Natural killer cell (primary cell): Measurements from ENCODE around the gene DGKK. TPM values are rescaled to one million over a fixed set of nuclear protein-coding genes. Genes with fewer than 3 reads are reported as not detected.

Experiments used
- ATAC-seq, 3 donors: fragments of 150-1000 bp in 2 of 3; fragments of 200-7000 bp in 1 of 3; cut with Tn5 transposase; 1 replicate in 1 of 3; 2 replicates in 2 of 3; pipeline ENCODE4 v1.10.0; 2021; ENCODE audit warnings: mild to moderate bottlenecking in 2 of 3, moderate library complexity in 2 of 3
- DNase-seq, 2 donors: peaks; one replicate each; pipeline versions ENCODE4 v3.0.0 to v3.0.0-alpha.2; 2013 to 2021; ENCODE audit warnings: mixed read lengths in 1 of 2
- H3K27ac ChIP-seq: one replicate; pipeline ENCODE4 v1.5.1; 2013; ENCODE audit warnings: mild to moderate bottlenecking, low read length
- H3K27me3 ChIP-seq: one replicate; pipeline ENCODE4 v1.6.1; 2013; ENCODE audit warnings: low read length; ENCODE audit not compliant: control insufficient read depth, insufficient read depth
- H3K36me3 ChIP-seq: one replicate; pipeline ENCODE4 v1.6.1; 2013; ENCODE audit warnings: low read length; ENCODE audit not compliant: control insufficient read depth, insufficient read depth
- H3K4me1 ChIP-seq: one replicate; pipeline ENCODE4 v1.6.1; 2013; ENCODE audit warnings: low read length; ENCODE audit not compliant: control insufficient read depth, insufficient read depth
- H3K4me3 ChIP-seq: one replicate; pipeline ENCODE4 v1.5.1; 2013; ENCODE audit warnings: low read length
- H3K9me3 ChIP-seq: one replicate; pipeline ENCODE4 v1.6.1; 2013; ENCODE audit warnings: low read length; ENCODE audit not compliant: control insufficient read depth, insufficient read depth
- H3K27ac Mint-ChIP-seq, 2 donors: one replicate each; pipeline ENCODE4 v1.8.0; 2022; ENCODE audit warnings: mild to moderate bottlenecking in 2 of 2, mixed read lengths in 2 of 2, moderate library complexity in 1 of 2
- H3K27me3 Mint-ChIP-seq, 2 donors: one replicate each; pipeline ENCODE4 v1.8.0; 2022; ENCODE audit warnings: low read depth in 2 of 2, mixed read lengths in 2 of 2
- H3K36me3 Mint-ChIP-seq: one replicate; pipeline ENCODE4 v1.8.0; 2022; ENCODE audit warnings: mixed read lengths
- H3K4me1 Mint-ChIP-seq, 2 donors: one replicate each; pipeline ENCODE4 v1.8.0; 2022; ENCODE audit warnings: mixed read lengths in 2 of 2
- H3K4me3 Mint-ChIP-seq: one replicate; pipeline ENCODE4 v1.8.0; 2022; ENCODE audit warnings: mild to moderate bottlenecking, moderate library complexity, mixed read lengths
- H3K9me3 Mint-ChIP-seq, 2 donors: one replicate each; pipeline ENCODE4 v1.8.0; 2022; ENCODE audit warnings: mixed read lengths in 2 of 2
- WGBS: methylation state at CpG from one replicate; pipeline ENCODE4 v1.1.7; 2013; ENCODE audit warnings: missing lambda C conversion rate; ENCODE audit not compliant: insufficient coverage; 5-methylcytosine and 5-hydroxymethylcytosine counted together
- intact Hi-C: fragments of 100-400 bp; cut with micrococcal nuclease; formaldehyde crosslinking; loops from one replicate; pipeline ENCODE4 v1.14.2; 2022
- total RNA-seq, 4 donors: library from RNA; stranded (reverse); fragments of 120-200 nt in 1 of 4; gene quantifications; one replicate each; pipeline versions ENCODE4 v1.2.3 to v1.2.4, GENCODE V29; 2013 to 2022
- TF ChIP-seq, protein P1 (sequence below): fragments of 200-600 bp; IDR thresholded peaks from one replicate; pipeline ENCODE4 v1.8.0; 2022; ENCODE audit warnings: antibody characterized with exemption

The DGKK gene
- total RNA-seq, 3 donors from 2014 or later (not counting 1 experiment from before 2014, with no cell fraction given): 8.8 to 11.4 (median 9.7) TPM

DNA sequence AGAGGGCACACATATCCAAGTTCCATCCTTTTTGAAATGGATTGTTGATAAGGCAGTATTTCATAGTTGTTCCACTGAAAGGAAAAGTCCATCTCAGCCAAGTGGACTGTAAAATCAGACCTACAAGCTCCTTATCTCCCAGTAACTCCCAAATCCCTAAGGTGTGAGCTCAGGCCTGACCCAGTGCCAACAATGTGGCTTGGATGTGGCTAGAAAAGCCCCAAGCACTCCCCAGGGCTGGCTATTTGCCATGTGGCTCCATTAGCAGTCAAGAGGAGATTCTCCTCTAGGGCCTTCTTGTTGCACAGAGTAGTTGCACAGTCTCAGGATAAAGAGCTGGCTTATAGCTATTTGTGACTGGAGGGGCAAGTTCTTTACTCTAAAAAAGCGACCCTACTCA lies 25.0 kb upstream of the DGKK start:
- Histone ChIP-seq H3K4me1 (no peaks in the 10 kb centered on the region), H3K36me3 (no peaks in the 10 kb centered on the region), H3K27me3 (no peaks in the 10 kb centered on the region), H3K27ac (no peak overlapping the region), H3K9me3 (no peaks in the 10 kb centered on the region), H3K4me3 (no peak overlapping the region)
- no peak overlapping the region for H3K4me3 Mint-ChIP-seq
- H3K27me3 Mint-ChIP-seq: peaks cover 12 to 29% of the 10 kb centered on the region in 2 donors
- H3K27ac Mint-ChIP-seq: no peak overlapping the region
- H3K4me1 Mint-ChIP-seq: no peaks in the 10 kb centered on the region
- DNase-seq: no peak
- no peaks in the 10 kb centered on the region for H3K36me3 Mint-ChIP-seq
- H3K9me3 Mint-ChIP-seq: no peaks in the 10 kb centered on the region
- ATAC-seq: no peak
- 92% methylated on average over 1 of the region's 1 CpG for WGBS
- intact Hi-C loops: no loop called here
- TF ChIP-seq, protein P1, sequence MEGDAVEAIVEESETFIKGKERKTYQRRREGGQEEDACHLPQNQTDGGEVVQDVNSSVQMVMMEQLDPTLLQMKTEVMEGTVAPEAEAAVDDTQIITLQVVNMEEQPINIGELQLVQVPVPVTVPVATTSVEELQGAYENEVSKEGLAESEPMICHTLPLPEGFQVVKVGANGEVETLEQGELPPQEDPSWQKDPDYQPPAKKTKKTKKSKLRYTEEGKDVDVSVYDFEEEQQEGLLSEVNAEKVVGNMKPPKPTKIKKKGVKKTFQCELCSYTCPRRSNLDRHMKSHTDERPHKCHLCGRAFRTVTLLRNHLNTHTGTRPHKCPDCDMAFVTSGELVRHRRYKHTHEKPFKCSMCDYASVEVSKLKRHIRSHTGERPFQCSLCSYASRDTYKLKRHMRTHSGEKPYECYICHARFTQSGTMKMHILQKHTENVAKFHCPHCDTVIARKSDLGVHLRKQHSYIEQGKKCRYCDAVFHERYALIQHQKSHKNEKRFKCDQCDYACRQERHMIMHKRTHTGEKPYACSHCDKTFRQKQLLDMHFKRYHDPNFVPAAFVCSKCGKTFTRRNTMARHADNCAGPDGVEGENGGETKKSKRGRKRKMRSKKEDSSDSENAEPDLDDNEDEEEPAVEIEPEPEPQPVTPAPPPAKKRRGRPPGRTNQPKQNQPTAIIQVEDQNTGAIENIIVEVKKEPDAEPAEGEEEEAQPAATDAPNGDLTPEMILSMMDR: no peak

DNA sequence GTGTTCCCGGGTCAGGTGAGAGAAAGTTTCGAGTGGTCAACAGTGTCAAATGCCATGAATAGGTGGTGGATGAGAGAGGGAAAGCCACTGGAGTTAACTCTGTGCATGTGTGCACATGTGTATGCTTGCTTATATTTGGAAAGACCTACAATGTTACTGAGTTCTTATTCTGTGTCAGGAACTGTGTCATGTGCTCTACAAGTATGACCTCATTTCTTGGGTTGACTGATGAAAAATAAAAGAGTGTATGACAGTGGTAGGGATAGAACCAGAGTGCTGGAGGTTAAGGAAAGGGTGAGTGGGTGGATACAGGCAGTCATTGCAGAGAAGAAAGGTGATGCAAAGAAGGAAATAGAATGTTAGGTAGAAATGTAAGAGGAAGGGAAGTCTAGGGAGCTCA lies 22.1 kb upstream of the DGKK start:
- 83% methylated on average over 2 of the region's 2 CpGs for WGBS
- Mint-ChIP-seq H3K4me1 (no peaks in the 10 kb centered on the region), H3K27me3 (peaks cover 14 to 18% of the 10 kb centered on the region in 2 donors), H3K9me3 (no peaks in the 10 kb centered on the region), H3K36me3 (no peaks in the 10 kb centered on the region), H3K27ac (no peak overlapping the region), H3K4me3 (no peak overlapping the region)
- ATAC-seq: no peak
- no peaks in the 10 kb centered on the region for H3K36me3 ChIP-seq
- H3K27ac ChIP-seq: no peak overlapping the region
- no peak overlapping the region for H3K4me3 ChIP-seq
- intact Hi-C loops: no loop called here
- H3K4me1 ChIP-seq: no peaks in the 10 kb centered on the region
- H3K9me3 ChIP-seq: no peaks in the 10 kb centered on the region
- DNase-seq: no peak
- H3K27me3 ChIP-seq: no peaks in the 10 kb centered on the region
- TF ChIP-seq, protein P1: no peak

GRCh38 chrX:50484662-50485061 lies 14.0 kb upstream of the DGKK start:
- intact Hi-C loops: no loop called here
- H3K27me3 Mint-ChIP-seq: peaks cover 0 to 2% of the 10 kb centered on the region in 2 donors
- Histone ChIP-seq H3K4me1 (no peaks in the 10 kb centered on the region), H3K36me3 (no peaks in the 10 kb centered on the region), H3K4me3 (no peak overlapping the region), H3K9me3 (no peaks in the 10 kb centered on the region), H3K27ac (no peak overlapping the region), H3K27me3 (no peaks in the 10 kb centered on the region)
- no peak overlapping the region for H3K27ac Mint-ChIP-seq
- no CpG with 5 or more reads among the region's 1 CpG for WGBS
- ATAC-seq (no peak), DNase-seq (no peak)
- H3K4me3 Mint-ChIP-seq: no peak overlapping the region
- no peaks in the 10 kb centered on the region for H3K36me3 Mint-ChIP-seq
- no peaks in the 10 kb centered on the region for H3K9me3 Mint-ChIP-seq
- TF ChIP-seq, protein P1: no peak
- H3K4me1 Mint-ChIP-seq: peaks cover 6 to 7% of the 10 kb centered on the region in 2 donors

DNA sequence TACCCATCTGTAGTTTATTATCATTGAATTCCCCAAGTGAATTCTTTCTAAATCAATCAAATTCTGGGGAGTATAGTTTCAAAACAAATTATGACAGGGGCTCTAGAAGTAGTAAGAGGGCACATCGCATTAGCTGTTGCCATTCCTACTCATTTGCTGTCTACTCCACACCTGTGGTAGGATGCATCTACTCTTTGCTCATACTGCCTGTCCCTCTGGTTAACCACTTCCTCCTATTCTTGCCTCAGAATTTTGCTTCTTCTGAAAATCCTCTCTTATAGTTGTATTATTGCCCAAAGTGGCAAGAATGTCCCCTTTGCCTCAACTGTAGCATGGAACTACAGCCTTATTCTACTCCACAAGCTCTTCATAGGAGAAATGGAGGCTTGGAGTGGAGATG lies 12.7 kb upstream of the DGKK start:
- H3K27ac Mint-ChIP-seq: no peak overlapping the region

More for the DNA sequence above, 12.7 kb upstream of the DGKK start:
- no peak for DNase-seq
- TF ChIP-seq, protein P1: no peak
- Histone ChIP-seq H3K9me3 (no peaks in the 10 kb centered on the region), H3K4me1 (no peaks in the 10 kb centered on the region), H3K27me3 (no peaks in the 10 kb centered on the region), H3K36me3 (no peaks in the 10 kb centered on the region), H3K4me3 (no peak overlapping the region), H3K27ac (no peak overlapping the region)
- no peaks in the 10 kb centered on the region for H3K36me3 Mint-ChIP-seq
- intact Hi-C loops: no loop called here
- H3K9me3 Mint-ChIP-seq: no peaks in the 10 kb centered on the region
- WGBS: no CpG with 5 or more reads among the region's 1 CpG
- H3K4me3 Mint-ChIP-seq: no peak overlapping the region
- no peak for ATAC-seq
- H3K4me1 Mint-ChIP-seq: peaks cover 6 to 7% of the 10 kb centered on the region in 2 donors
- H3K27me3 Mint-ChIP-seq: peaks cover 3 to 9% of the 10 kb centered on the region in 2 donors
